Measurements from ENCODE around the gene MRPL34. TPM values are rescaled to one million over a fixed set of nuclear protein-coding genes. Genes with fewer than 3 reads are reported as not detected.
A peak's percentile ranks its signal among the peaks of the same experiment; 100 is the strongest.

Gene MRPL34
- total and polyA plus RNA-seq, 9 of the 15 experiments (the other 6 are each of a cell fraction or from before 2014, with no cell fraction given), result 11.5 to 256 (median 72.5) TPM

DNA sequence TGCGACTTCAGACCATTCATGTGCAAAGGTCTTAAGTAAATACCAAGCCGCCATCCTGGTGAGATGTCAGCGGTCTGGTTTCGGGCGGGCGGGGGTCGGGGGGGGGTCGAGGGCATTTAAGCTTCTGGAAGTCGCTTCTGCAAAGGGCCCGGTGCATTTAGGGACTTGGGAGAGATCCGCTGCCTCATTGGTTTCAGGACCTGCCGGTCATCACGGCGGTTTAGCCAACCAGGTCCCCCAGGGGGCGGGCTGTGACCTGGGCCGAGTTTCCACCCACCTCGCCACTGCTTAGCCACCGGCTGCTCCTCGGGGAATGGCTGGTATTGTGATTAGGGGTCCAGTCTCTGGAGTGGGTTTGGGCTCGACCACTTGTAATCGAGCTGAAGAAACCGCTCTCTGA is 16.2 kb upstream of the MRPL34 start (continued):
- TF ChIP-seq ASH1L (IDR thresholded peaks at IDR 0.05; ENCODE audit: borderline replicate concordance, low read depth, partially characterized antibody), result peak; percentile 37
- peak; percentile 42; the same call in 1 of the 2 replicates for TF ChIP-seq POLR2G (IDR thresholded peaks at IDR 0.05; ENCODE audit: low read depth, low read length)
- TF ChIP-seq, protein P1, sequence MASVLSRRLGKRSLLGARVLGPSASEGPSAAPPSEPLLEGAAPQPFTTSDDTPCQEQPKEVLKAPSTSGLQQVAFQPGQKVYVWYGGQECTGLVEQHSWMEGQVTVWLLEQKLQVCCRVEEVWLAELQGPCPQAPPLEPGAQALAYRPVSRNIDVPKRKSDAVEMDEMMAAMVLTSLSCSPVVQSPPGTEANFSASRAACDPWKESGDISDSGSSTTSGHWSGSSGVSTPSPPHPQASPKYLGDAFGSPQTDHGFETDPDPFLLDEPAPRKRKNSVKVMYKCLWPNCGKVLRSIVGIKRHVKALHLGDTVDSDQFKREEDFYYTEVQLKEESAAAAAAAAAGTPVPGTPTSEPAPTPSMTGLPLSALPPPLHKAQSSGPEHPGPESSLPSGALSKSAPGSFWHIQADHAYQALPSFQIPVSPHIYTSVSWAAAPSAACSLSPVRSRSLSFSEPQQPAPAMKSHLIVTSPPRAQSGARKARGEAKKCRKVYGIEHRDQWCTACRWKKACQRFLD (CRISPR knock-in tag; IDR thresholded peaks at IDR 0.05), result no peak
- TF ChIP-seq ZNF217 (CRISPR knock-in tag; IDR thresholded peaks at IDR 0.05), result no peak
- TF ChIP-seq BRD4 (IDR thresholded peaks at IDR 0.05), result no peak
- 0 out of 2 replicates have a peak, but pooled peaks have one; percentile 45 for TF ChIP-seq POLR2A (conservative IDR thresholded peaks at IDR 0.05)

DNA sequence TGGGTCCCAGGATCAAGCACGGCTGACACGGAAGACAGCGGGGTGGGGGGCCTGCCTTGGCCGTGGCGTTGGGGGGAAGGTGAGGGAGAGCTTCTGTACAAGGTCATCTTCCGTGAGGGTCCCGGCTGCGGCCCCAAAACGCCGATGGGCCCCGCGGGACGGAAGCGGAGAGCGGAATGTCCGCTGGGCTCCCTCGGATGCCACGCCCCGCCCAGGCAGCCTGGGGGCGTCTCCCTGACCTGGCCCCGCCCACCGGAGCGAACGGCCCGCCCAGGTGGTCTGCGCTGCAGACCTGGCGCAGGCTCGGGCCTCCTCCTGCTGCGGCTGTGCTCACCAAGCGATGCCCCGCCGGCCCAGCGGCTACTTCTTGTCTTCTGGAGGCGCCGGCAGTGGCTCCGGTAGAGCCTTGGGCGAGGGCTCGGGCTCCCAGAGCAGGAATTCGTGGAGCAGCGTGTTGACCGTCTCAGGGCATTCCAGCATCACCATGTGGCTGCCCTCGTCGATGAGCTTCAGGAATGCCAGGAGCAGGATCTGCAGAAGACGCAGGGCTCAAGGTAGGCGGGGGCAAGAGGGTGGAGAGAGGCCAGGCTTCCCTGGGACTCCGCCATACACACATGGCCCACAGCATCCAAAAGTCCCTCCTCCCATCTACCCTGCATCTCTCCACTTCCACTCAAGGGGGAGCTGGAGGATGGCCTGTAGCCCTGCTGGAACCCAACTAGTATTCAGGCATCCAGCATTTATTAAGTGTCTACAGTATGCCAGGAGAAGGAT is 13.2 kb upstream of the MRPL34 start:
- H4K20me1 ChIP-seq (replicated peaks; ENCODE audit: control insufficient read depth, insufficient read depth, low read length), result no peaks in the 10 kb centered on the region
- CTCF ChIA-PET (ENCODE audit: low intra/inter-chr PET ratio), result interaction anchor here (0.7 to 1.4 kb wide), 5 partner anchors 11 to 157 kb away, joined by 3 to 7 read pairs (median 4); partner anchors contain the start of gene ABHD8
- peaks cover 10% of the 10 kb centered on the region; the same call in 2 of the 3 replicates for H3K36me3 ChIP-seq (ENCODE audit: control insufficient read depth, insufficient read depth, low read length)
- FAIRE-seq, result peak; percentile 89
- peak overlapping the region; percentile 70 for H3K27ac ChIP-seq (ENCODE audit: extremely low read depth, low read depth, low read length)
- no peaks in the 10 kb centered on the region for H3K27me3 ChIP-seq (ENCODE audit: control insufficient read depth in 2 of 2, insufficient read depth in 2 of 2, low read length in 2 of 2)
- H3K9me3 ChIP-seq (replicated peaks; ENCODE audit: control insufficient read depth, insufficient read depth, low read depth, low read length), result no peaks in the 10 kb centered on the region
- peak overlapping the region; percentile 65 to 88 for H3K9ac ChIP-seq (ENCODE audit: insufficient read depth in 1 of 2, low read depth in 2 of 2, low read length in 2 of 2)
- intact Hi-C loops (cut with micrococcal nuclease), result loop anchor here (2.0 to 5.0 kb wide), 3 partner anchors 42 to 395 kb away; partner anchors contain the start of gene ANO8
- peaks cover 12 to 45% of the 10 kb centered on the region in 2 experiments; a peak in 4 of 5 replicates for H3K4me1 ChIP-seq (replicated peaks in 1 of 2; ENCODE audit: control insufficient read depth in 2 of 2, insufficient read depth in 2 of 2, low read length in 2 of 2)
- in situ Hi-C loops (cut with MboI), result loop anchor here (5.0 kb wide), 1 partner anchor 95 kb away; no protein-coding TSS in a partner anchor
- TSS peak; percentile 63 for BruUV-seq (replicated peaks)
- WGBS (ENCODE audit: insufficient coverage, low coverage, missing lambda C conversion rate), result under 1% methylated on average over 26 of the region's 46 CpGs
- H3K79me2 ChIP-seq (ENCODE audit: control insufficient read depth, insufficient read depth, low read length), result peaks cover 12% of the 10 kb centered on the region
- H3K4me3 ChIP-seq, result peak overlapping the region; percentile 62
- DNase-seq (ENCODE audit: extremely low read depth in 1 of 4, low spot score in 3 of 4), result peak; percentile 93 to 96 (median 96)
- peaks cover 7% of the 10 kb centered on the region for H3K9me1 ChIP-seq (ENCODE audit: control insufficient read depth, insufficient read depth, low read length)
- H2AFZ ChIP-seq (ENCODE audit: low read depth, low read length), result peak overlapping the region; percentile 94
- POLR2A ChIA-PET, result interaction anchor here (0.6 to 1.0 kb wide), 4 partner anchors 9 to 162 kb away, joined by 3 to 6 read pairs (median 6); partner anchors contain the start of genes ABHD8 and USE1
- peak overlapping the region; percentile 92 for H3K4me2 ChIP-seq (ENCODE audit: insufficient read depth, low read length)
- ATAC-seq, result peak; percentile 91
- no peak for TF ChIP-seq CEBPB (tag; IDR thresholded peaks at IDR 0.05)
- TF ChIP-seq, protein P2, sequence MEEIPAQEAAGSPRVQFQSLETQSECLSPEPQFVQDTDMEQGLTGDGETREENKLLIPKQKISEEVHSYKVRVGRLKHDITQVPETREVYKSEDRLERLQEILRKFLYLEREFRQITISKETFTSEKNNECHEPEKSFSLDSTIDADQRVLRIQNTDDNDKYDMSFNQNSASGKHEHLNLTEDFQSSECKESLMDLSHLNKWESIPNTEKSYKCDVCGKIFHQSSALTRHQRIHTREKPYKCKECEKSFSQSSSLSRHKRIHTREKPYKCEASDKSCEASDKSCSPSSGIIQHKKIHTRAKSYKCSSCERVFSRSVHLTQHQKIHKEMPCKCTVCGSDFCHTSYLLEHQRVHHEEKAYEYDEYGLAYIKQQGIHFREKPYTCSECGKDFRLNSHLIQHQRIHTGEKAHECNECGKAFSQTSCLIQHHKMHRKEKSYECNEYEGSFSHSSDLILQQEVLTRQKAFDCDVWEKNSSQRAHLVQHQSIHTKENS (CRISPR knock-in tag; IDR thresholded peaks at IDR 0.05), result no peak
- TF ChIP-seq SRSF7 (optimal IDR thresholded peaks at IDR 0.05; ENCODE audit: low read depth, low read length), result no peak
- TF ChIP-seq NELFE (IDR thresholded peaks at IDR 0.05; ENCODE audit: insufficient read depth, insufficient read length), result no peak
- no peak for TF ChIP-seq POLR2H (tag; IDR thresholded peaks at IDR 0.05; ENCODE audit: low read depth)
- TF ChIP-seq, protein P3, sequence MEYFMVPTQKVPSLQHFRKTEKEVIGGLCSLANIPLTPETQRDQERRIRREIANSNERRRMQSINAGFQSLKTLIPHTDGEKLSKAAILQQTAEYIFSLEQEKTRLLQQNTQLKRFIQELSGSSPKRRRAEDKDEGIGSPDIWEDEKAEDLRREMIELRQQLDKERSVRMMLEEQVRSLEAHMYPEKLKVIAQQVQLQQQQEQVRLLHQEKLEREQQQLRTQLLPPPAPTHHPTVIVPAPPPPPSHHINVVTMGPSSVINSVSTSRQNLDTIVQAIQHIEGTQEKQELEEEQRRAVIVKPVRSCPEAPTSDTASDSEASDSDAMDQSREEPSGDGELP (CRISPR knock-in tag; IDR thresholded peaks at IDR 0.05; ENCODE audit: borderline replicate concordance), result peak; percentile 73
- TF ChIP-seq ZFPM2 (CRISPR knock-in tag; IDR thresholded peaks at IDR 0.05), result no peak
- no peak for TF ChIP-seq ZNF668 (CRISPR knock-in tag; IDR thresholded peaks at IDR 0.05)
- TF ChIP-seq MYBL2 (IDR thresholded peaks at IDR 0.05; ENCODE audit: low read depth), result no peak
- no peak for TF ChIP-seq MYBL2 (CRISPR knock-in tag; IDR thresholded peaks at IDR 0.05; ENCODE audit: borderline replicate concordance)
- TF ChIP-seq ELF4 (CRISPR knock-in tag; IDR thresholded peaks at IDR 0.05), result peak; percentile 20; the same call in 1 of the 2 replicates

Measured in K562 (cell line).